GM19240 (cell line): ENCODE data around the gene MAP3K14.
"Not testable (repeated sequence)": the region's sequence is repeated elsewhere in the genome, so short reads cannot be mapped to it uniquely, and the experiment has no call there.

Source experiments
- DNase-seq: peaks from one replicate; pipeline ENCODE4 v3.0.0; 2011; ENCODE audit warnings: low spot score; ENCODE audit not compliant: insufficient read length

The MAP3K14 gene

DNA sequence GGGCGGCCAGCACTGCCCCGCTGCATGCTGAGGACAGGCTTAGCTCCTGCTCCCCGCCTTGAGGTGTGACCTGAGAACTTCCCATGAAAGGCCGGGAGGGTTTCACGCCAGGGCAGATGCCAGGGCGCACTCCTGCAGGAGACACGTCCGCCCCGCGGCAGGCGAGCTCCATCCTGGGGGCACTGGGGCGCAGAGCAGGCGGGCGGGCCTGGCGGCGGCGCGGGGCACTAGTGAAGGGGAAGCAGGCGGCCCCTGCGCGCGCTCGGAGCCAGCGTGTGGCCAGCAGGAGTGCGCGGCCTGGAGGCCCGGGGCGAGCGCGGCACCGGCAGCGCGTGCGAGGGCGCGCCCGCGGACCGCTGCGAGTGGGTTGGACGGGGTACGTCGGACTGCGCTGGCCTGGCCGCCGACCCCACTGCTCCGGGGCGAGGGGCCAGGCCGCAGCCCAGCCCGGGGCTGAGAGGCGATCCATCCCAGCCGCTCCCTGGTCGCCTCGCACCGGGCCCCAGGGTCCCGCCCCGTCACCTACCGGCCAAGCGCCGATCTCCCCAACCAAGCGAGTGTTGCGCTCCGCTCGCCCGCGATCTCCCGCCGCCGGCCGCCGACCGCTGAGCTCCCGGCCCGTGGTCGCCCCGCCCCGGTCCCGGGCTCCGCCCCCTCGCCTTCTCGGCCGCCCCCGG is at the start of gene MAP3K14:
TSS of gene MAP3K14 (minus strand) at position 587 of the 677 bp plus-strand sequence. CDS start 26,275 bp downstream, outside the sequence.
- no peak for DNase-seq

DNA sequence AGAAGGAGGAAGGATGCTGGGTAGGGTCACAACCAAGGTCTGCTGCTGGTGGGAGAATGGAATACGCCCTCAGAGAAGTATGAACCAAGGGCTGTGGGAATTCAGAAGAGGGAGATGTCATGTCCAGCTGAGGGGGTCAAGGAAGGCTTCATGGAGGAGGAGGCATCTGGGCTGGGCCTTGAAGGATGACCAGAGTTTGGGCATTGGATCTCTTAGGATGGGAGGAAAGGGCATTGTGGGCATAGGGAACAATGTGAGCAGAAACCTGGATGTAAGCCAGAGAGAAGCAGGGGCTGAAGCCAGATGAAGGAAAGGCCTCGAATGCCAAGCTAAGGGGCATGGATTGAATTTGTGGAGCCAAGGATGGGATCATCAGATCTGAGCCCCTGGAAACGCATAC is 49.2 kb upstream of the MAP3K14 start:
- no peak for DNase-seq

DNA sequence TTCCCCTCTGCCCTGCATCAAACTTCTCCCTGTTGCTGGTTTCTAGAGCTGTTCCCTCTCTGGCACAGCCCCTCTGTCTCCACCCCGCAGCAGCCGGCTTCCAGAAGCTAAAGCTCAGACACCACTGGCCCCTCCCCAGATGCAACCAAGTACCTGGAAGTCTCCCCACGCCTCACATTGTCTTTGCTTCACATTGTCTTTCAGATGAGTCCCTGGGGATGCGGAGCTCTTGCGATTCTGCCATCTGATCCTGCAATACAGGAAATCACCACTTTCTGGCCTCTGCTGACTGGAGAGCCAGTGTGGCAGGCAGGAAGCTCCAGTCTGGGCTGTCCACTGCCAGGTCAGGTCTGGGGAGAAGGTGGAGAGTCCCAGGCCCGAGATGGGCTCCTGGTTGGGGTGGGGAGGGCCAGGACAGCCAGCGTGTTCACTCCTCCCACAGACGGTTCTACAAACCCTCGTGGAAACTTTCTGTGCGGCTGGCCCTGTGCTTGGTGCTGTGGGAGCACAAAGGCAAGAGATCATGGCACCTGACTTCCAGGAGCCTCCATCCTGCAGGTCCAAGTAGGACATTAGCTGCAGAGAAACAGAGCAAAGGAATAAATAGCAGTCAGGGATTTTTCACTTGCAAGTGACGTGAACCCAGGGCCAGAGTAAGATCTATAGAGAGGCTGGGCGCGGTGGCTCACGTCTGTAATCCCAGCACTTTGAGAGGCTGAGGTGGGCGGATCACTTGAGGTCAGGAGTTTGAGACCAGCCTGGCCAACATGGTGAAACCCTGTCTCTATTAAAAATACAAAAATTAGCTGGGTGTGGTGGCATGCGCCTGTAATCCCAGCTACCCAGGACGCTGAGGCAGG is 47.9 kb upstream of the MAP3K14 start:
- no peak for DNase-seq

DNA sequence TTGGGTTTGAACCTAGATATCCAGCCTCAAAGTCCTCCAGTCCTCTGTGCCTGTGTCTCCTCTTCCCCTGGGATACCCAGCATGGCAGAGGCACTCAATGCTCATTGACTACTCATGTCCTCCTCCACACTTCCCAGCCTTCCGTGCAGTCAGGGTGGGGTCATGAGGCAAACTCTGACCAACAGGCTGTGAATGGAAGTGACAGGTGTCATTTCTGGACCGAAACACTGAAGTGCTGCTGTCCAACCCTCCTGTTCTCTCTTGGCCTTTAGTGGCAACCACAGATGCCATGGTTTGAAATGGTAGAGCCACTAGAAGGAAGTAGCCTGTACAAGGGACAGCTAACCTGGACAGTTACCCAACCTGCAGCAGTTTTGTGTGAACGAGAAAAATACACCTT is 46.7 kb upstream of the MAP3K14 start:
- DNase-seq = no peak

DNA sequence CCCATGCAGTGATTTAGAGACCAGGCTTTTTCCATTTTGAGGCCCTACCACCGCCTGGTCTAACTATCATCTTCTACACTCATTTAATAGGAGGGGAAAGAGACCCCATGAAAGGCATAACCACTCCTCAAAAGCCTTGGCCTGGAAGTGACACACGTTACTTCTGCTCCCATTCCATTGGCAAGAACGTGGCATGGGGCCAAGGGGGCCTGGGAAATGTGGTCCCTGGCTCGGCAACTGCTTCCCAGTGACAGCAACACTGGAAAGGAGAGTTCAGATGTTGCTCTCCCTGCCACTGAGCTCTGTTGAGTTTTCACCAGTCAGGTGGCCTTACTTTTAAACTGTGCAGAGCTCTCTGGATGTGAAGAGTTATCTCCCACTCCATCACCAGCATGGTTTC is 45.2 kb upstream of the MAP3K14 start:
- DNase-seq = no peak

DNA sequence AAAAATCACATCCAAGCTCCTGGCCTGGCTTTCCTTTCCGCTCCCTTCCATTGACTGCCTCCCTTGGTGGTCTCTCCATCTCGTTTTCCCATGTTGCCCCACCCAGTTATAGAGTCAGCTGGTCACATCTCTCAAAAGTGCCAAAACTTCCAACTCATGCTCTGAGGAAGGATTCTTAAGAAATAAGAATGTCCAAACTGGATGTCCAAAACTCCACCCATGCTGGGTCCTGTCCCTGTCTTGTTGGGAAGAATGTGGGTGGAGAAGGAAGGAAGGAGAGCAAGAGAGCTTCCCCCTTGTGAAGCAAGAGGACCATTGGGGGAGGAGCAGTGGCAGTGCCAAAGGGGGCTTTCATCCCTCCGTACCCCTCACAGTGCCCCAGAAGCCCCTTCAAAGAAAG is 44.6 kb upstream of the MAP3K14 start:
- no peak for DNase-seq

DNA sequence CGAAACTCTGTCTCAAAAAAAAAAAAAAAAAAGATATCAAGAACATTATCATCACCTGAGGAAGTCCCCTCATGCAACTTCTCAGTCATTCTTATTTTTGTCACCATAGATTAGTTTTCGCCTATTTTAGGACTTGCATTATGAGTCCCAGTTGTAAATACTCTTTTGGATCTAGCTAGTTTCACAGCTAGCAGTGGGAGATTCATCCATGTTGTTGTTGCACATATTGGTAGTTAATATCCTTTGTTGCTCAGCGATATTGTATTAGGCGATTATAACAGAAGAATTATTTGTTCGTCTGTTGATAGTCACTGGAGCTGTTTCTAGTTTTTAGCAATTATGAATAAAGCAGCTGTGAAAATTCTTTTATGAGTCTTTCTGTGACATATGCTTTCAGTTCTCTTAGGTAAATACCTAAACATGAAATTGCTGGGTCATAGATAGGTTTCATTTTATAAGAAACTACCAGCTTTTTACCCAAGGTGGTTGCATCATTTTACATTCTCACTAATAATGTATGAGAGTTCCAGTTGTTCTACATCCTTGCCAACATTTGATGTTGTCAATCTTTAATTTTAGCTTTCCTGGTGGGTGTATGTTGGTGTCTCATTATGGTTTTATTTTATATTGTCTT is 40.7 kb upstream of the MAP3K14 start:
- DNase-seq = no peak

DNA sequence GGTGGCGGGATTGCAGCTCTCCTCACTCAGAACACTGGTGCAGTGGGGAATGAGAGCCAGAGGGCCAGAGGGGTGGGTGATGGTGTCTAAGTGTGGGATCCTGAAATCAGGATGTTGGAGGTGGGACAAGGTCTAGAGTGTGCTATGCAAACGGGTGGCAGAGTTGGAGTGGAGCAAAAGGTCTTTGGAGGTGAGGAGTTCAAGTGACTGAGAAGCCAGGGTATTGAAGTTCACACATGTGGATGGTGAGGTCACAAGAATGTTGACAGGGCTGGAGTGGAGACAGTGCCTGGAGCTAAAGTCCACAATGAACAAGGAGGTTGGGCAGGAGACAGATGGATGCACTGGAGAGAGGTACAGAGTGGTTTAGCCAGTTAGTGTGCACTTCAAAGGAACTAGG is 38.3 kb upstream of the MAP3K14 start:
- no peak for DNase-seq

DNA sequence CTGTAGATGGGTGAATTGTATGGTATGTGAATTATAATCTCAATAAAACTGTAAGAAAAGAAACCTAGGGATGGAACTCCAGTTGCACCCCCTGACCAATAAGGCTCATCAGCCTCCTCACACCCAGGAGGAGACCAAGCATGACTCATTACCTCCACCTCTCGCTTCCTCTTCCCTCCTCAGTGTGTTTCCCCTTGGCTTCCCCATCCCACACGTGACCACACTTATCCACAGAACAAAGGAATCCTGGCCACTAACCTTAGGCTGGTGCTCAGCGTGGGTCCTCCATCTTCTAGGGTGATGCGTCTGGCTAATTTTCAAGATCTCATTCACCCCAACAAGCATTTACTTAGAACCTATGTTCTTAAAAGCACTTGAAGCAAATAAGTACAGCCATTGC is 36.2 kb upstream of the MAP3K14 start:
- no peak for DNase-seq

DNA sequence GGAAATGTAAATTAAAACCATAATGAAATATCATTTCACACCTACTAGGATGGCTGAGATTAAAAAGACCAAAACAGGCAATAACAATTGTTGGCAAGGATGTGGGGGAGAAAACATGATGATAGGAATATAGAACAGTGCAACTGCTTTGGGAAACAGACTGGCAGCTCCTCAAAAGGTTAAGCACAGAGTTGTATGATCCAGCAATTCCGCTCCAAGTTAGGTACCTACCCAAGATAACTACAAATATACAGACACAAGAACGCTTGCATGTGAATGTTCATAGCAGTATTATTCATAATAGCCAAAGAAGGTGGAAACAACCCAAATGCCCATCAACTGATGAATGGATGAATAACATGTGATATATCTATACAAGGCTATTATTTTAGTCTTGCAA is 35.0 kb upstream of the MAP3K14 start:
- no peak for DNase-seq

DNA sequence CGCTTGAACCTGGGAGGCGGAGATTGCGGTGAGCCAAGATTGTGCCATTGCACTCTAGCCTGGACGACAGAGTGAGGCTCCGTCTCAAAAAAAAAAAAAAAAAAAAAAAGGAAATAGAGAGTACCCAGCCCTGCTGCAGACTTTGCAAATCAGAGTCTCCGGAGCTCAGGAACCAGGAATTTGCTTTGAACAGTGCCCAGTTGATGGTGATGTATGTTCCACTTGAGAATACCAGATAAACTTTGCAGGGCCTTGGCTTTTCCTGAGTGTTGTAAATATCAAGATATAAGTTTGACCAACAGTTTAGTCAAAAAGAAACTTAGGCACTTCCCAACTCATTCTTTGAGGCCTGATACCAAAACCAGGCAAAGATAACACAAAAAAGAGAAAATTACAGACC is 30.6 kb upstream of the MAP3K14 start:
- DNase-seq = no peak

DNA sequence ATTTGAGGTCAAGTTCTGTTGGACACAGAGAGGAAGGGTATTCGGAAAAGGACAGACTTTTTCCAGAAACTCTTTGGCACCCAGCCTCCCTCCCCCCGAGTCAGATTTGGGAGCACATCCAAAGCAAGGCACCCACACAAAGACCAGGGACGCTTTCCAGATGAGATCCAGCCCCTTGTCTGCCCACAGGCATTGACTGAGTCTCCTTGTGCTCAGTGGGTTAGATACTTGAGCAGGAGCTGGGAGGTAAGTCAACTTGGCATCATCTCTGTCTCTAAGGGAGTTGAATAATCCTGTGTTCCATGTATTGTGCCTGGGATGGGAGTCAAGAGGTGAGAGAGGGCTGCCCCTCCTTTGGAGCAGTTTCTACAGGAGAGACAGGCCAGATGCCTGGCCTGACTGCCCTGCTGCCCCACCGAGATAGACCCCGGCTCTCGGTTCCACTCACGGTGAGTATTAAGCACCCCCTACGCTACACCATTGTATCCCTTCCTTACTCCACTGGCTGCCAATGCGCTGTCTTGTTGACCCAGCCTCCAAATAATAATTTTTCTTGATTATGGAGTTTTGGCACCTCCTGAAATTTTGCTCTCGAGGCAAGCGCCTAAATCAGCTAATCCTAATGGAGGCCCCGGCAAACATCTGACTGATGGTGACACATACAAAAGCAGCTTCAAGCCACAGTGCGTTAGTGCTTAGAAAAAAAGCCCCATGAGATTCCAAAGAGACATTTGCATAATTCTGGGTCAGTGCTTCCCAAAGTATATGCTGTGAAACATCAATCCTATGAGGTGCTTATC is 29.6 kb upstream of the MAP3K14 start:
- no peak for DNase-seq

DNA sequence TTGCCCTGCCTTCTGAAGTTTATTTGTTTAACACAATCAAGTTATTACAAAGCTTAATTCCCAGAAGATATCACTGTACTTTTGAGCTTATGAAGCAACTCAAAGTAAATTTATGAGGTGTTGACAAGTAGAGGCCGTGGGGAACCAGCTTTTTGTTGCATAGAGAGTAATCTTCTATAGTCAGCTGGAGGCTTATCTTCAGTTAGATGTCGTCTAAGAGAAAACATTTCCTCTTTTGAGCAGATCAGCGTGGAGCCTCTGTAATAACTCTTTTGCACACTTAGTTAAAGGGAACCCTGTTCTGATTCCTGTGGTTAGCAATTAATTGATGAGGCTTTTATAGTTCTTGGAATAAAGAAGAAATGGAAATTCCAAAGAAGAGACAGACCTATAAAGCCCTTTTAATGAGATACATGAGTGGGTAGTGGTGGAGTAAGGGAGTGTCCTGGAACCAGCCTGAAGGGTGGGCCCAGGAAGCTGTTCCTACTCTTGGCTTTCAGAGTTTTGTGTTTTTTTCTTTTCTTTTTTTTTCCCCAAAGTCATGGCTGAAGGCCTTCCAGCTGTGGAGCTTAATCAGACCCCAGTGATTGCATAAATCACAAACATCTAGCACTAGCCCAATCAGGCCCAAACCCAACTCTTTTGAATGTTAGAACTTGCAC is 28.9 kb upstream of the MAP3K14 start:
- DNase-seq = no peak

DNA sequence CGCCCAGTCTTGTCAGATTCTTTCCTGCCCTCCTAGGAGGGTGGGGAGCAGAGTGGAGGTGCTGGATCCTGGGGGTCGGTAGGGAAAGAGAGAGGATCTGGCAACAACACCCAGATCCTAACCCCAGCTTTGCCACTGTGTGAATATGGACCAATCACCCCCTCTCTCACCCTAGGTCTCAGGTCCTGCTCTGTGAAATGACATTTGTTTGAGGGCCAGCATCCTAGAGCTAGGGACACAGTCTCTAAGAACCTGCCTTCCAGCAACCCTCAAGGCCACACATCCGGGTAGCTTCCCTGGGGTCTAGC is 28.4 kb upstream of the MAP3K14 start:
- DNase-seq = no peak

DNA sequence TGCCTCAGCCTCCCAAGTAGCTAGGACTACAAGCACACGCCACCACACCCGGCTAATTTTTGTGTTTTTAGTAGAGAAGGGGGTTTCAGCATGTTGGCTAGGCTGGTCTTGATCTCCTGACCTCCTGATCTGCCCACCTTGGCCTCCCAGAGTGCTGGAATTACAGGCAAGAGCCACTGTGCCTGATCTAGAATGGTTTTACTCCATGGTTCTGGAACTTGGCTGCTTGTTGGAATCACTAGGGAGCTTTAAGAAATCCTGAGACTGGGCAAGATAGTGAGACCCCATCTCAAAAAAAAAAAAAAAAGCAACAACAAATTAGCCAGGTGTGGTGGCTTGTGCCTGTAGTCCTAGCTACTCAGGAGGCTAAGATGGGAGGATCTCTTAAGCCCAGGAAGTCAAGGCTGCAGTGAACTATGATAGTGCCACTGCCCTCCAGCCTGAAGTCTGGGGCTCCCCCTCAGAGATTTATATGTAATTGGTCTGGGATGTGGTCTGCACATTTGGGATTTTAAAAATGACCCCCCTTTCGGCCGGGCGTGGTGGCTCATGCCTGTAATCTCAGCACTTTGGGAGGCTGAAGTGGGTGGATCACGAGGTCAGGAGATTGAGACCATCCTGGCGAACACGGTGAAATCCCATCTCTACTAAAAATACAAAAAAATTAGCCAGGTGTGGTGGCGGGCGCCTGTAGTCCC is 27.3 kb upstream of the MAP3K14 start:
- DNase-seq = not testable (repeated sequence)

DNA sequence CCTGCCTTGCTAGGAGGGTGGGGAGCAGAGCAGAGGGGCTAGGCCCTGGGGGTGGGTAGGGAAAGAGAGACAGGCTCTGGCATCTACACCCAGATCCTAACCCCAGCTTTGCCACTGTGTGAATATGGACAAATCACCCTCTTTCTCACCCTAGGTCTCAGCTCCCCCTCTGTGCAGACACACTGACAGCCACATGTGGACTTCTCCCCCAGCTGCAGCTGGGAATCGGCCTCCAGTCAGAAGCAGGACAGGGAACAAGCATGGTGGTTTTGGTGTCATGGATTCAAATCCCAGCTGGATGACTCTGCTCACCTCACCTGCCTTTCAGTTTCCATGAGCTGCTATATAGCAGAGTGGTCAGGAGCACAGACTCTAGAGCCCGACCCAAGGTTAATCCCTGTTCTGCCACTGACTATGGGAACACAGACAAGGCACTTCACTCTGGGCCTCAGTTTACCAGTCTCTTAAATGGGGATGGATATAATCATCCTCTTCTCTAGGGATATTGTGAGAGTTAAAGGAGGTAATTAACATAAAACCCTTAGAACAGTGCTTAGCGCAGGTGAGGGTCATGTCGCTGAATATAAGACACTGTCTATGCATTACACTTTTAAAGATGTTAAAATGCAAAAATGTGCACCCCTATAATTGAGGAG is 26.2 kb upstream of the MAP3K14 start:
- no peak for DNase-seq

DNA sequence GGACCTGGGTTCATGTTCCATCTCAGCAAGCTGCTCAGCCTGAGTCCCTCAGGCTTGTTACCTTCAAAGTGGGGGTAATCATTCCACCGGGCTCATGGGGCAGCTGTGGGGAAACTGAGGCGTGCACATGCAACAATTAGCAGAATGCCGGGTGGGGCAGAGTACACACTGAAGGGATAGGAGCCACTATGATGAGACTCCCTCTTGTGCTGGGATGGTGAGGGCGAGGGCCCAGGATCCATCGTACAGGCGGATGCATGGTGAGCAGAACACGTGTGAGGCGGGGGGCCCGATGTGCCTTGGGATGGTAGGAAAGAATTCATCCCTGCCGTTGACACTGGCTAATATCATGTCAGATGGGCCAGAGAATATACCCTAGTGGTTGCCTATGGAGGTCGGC is 25.5 kb upstream of the MAP3K14 start:
- DNase-seq = no peak

DNA sequence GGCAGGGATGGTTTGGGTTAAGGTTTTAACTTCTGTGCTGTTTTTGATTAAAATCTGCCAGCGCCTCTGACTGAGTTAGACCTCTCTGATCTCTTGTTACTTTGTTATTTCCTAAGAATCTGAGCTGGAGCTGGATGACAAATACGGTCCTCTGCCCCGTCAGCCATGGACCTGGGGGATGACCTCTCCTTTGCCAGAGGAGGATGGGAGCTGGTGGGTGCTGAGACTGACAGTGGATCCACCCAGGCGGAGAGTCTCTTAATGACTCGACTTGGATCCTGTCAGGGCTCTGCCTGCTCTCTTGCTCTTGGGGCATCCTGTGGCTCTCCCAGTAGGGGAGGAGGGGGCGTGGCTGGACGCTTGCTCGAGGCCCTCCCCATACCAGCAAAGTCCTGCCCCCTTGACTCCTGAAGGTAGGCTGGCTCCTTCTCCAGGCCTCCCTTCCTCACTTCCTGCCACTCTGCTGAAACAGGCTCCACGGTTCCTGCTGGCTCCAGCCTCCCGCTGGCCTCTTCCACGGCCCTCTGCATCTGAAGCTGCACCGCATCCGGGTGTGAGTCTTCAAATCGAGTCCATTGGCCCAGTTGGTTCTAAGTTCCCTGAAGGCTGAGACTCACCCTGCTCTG is 24.8 kb upstream of the MAP3K14 start:
- no peak for DNase-seq
